Breast epithelium (tissue), 3 donors: ENCODE data around the gene MAMDC4.

Experiments
- CTCF ChIP-seq, 3 donors: fragments of 450-650 bp; IDR thresholded peaks; one replicate each; pipeline ENCODE4 v1.5.1; 2016 to 2017; ENCODE audit warnings: antibody characterized with exemption in 3 of 3, mild to moderate bottlenecking in 3 of 3, moderate library complexity in 3 of 3
- POLR2A ChIP-seq: fragments of 450-650 bp; IDR thresholded peaks from one replicate; pipeline ENCODE4 v1.6.1; 2016; ENCODE audit warnings: antibody characterized with exemption, mild to moderate bottlenecking, moderate library complexity
- POLR2AphosphoS5 ChIP-seq, 3 donors: sonication (generic); formaldehyde crosslinking; IDR thresholded peaks; one replicate each; pipeline ENCODE4 v1.6.1; 2017; ENCODE audit warnings: antibody characterized with exemption in 3 of 3

GRCh38 chr9:136888454-136888853, 36.3 kb downstream of the MAMDC4 start:
- TF ChIP-seq CTCF (IDR thresholded peaks at IDR 0.05) (no peak), POLR2A (no peak), POLR2AphosphoS5 (IDR thresholded peaks at IDR 0.05) (no peak)
